Measurements from ENCODE around the gene ZNF521.

Gene ZNF521

GRCh38 chr18:25229920-25230319, 122.0 kb downstream of the ZNF521 start:
- in situ Hi-C loops (cut with MboI; ENCODE audit: low sequenced_read_pairs), result no loop called here

DNA sequence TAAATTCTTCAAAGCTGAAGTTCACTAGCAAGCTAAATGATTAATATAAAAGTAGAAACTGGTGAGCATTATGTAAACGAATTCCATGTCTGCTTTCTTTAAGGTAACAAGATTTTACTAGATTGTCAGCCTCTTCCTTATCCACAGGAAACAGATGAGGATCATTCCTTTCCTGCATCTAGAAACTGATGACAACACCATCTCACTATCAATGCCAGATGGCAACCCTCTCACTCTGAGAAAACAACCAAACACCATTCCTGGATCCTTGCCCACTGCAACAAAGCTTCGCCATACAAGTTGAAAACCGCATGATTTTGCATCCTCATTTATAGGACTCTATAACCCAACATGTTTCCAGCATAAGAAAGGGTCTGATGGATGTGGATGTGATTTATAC, 122.9 kb downstream of the ZNF521 start:
- in situ Hi-C loops (cut with MboI; ENCODE audit: low sequenced_read_pairs), result no loop called here

- in situ Hi-C loops (cut with MboI; ENCODE audit: low sequenced_read_pairs), result no loop called here
Observed at GRCh38 chr18:25228410-25228809, 123.6 kb downstream of the ZNF521 start.

DNA sequence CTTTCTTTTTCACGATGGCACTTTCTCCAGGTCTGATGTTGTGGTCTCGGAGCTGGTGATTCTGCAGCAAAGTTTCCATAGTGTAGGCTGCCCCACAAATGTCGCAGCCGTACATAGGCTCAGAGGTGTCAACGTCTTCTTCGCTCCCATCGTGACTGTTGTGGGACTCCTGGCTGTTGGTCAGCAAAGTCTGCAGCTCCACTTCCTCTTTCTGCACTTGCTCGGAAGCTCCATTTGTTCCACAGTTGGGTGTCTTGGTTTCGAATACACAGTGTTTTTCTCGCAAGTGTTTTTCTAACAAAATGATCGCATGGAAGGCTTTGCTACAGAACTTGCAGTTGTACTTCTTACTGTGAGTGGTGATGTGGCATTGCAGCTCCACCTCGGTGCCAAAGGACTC, 126.8 kb downstream of the ZNF521 start:
- in situ Hi-C loops (cut with MboI; ENCODE audit: low sequenced_read_pairs), result no loop called here

DNA sequence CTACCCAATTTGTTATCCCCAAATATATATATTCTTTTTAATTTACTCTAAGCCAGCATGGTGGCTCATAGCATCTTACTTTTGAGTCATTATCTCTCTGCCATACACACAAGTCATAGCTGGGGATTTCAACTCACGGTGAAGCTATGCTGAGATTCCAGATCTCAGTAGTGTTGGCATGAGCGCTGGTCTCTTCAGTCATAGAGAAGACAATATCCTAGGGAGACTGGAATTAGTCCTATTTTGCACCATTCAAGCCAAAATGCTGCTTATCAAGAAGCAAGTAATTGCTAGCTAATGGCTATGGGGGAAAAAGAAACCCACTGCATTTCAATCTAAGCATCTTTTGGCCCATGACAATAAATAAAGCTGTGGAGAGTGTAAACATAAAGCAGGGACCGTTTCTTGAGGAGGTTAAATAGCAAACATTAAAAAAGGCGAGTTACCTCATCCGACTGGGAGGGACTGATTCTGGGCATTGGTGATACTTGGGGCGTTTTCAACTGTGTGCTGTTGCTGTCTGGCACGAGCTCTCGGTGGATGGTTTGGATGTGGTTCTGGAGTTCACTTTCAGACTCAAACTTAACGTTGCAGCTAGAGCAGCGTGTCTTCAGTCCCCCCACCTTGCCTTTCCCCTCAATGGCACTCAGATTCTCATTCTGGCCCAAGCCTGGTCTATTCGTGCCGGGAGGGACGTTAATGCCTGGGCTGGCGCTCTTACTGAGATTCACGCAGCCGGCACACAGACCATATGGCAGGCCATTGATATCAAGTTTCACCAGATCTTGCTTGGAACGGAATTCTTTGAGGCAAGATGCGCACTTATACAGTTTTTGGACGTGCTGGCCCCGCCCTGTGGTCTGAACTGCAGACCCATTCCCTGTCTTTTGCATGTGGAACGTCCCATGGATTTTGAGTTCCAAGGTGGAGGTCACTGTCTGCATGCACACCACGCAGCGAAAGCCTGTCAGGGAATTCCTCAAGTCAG, 127.8 kb downstream of the ZNF521 start:
- in situ Hi-C loops (cut with MboI; ENCODE audit: low sequenced_read_pairs), result no loop called here

GRCh38 chr18:25223211-25223610, 128.8 kb downstream of the ZNF521 start:
- in situ Hi-C loops (cut with MboI; ENCODE audit: low sequenced_read_pairs), result no loop called here

DNA sequence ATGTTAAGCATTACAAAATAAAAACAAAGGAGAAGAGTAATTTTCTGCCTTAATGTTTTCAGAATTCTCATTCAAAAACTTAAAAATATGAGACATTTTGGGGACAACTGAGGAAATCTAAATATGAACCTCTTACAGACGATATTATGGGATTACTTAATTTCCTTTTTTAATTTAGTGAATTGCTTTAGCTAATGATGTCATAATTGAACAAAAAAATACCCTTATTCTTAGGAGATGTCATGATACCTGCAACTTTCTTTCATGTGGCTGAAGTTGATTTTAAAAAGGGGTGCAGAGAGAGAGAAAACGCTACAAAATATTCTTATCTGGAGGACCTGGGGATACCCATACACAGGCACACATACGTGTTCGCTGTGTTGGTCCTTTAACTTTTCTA, 129.3 kb downstream of the ZNF521 start:
- in situ Hi-C loops (cut with MboI; ENCODE audit: low sequenced_read_pairs), result no loop called here

DNA sequence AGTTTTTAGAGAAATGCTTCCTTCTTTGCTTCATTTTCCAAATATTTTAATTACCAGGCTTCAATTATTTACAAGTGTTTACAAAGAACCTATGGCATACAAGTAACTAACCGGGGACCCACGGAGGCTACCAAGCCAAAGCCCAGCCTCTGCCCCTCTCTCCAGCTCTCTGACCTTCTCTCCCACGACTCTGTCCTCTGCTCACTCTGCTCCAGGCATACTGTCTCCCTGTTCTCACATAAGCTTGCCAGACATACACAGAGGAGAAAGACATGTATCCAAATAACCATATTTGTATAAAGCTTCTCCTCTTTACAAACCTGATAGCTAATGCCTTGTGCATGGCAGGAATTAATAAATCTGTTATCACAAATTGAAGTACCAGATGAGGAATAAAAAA, 141.3 kb downstream of the ZNF521 start:
- in situ Hi-C loops (cut with MboI; ENCODE audit: low sequenced_read_pairs), result no loop called here

DNA sequence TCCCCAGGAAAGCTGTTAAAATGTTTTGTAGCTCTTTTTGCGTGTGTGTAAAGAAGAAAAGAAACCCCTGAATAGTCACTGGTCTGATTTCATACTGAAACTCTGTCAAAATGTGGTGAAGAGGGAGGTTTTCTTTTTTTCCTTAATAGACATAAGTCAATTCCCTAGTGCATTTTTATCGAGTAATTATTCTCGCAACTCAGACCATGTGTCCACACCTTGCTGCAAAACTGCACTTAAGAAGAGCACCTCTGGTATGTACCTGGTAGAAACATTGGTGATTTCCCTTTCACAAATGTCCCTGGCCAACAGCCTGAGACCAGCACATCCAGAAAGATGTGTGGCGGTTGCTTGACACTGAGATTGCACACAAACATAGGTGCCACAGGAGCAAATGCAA, 159.9 kb downstream of the ZNF521 start:
- in situ Hi-C loops (cut with MboI; ENCODE audit: low sequenced_read_pairs), result no loop called here

- in situ Hi-C loops (cut with MboI; ENCODE audit: low sequenced_read_pairs), result no loop called here
Observed at GRCh38 chr18:25190472-25190871, 161.5 kb downstream of the ZNF521 start.

DNA sequence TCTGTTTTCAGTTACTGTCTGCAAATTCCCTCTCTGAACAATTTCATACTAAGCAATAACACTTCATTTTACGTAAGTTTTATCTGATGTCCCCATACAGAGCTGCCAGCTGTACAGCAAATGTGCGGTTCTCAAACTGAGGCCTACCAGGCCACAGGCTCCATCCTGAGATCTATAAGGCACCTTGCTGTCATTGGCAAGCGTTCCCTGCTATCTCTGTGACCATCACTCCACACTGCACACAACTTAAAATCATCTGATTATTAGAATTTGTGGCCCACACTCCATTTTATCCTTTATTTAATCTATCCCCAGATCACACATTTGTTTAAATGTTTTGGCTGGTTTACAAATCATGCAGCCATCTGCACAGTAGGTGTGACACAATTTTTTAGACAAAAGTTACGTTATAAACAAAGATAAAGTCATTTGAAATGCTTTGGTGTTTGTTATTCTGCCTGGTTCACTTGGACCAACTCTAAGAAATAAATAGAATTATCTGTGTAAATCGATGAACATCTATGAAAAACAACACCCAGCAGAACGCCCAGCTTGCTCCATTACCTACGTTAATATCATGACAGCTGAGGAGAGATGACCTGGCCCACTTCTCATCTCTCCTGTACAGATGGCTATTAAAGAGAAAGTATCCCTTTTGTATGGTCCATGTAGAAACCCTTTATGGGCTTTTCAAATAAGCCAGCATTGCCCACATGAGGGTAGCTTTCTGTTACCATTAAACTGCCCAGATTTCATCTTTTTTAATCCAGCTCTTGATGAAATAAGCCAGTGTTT, 162.4 kb downstream of the ZNF521 start:
- in situ Hi-C loops (cut with MboI; ENCODE audit: low sequenced_read_pairs), result no loop called here

- in situ Hi-C loops (cut with MboI; ENCODE audit: low sequenced_read_pairs), result no loop called here
Observed at GRCh38 chr18:25187521-25188192, 164.3 kb downstream of the ZNF521 start.

DNA sequence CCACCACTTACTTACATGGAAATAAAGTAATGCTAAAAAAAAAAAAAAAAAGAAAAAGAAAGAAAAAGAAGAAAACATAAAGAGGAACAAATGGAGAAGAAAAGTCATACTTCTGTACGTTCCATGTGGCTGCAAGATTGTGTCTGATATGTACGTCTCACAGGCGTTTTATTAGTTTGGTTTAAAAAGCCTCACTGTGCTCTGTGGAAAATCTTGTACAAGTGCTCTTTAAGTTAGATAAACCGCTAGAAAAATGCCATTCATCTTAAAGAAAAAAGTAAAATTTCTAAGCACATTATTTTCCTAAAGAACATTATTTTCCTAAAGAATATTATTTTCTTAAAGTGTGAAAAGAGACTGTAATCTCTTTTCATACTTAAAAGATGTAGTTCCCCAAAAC, 165.1 kb downstream of the ZNF521 start:
- in situ Hi-C loops (cut with MboI; ENCODE audit: low sequenced_read_pairs), result no loop called here

DNA sequence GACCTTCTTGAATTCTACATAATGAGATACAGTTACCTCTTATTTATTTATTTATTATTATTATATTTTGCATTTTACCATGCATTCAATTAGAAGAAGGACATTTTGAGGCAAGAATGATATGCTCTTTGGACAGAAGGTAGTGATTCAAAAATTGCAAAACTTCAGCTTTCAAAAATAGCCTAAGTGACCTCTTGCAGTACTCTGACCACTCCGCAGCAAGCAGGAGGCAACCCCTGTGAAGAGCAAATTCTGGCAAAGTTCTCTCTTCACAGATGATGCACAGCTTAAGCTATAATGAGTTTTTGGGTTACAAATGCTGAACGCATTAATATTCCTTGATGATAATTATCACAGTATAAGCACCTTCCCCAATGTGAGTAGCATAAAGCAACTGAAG, 170.0 kb downstream of the ZNF521 start:
- in situ Hi-C loops (cut with MboI; ENCODE audit: low sequenced_read_pairs), result no loop called here

- in situ Hi-C loops (cut with MboI; ENCODE audit: low sequenced_read_pairs), result no loop called here
Observed at GRCh38 chr18:25181581-25181980, 170.4 kb downstream of the ZNF521 start.

- in situ Hi-C loops (cut with MboI; ENCODE audit: low sequenced_read_pairs), result no loop called here
Observed at GRCh38 chr18:25180973-25181548, 170.9 kb downstream of the ZNF521 start.

GRCh38 chr18:25177631-25178030, 174.3 kb downstream of the ZNF521 start:
- in situ Hi-C loops (cut with MboI; ENCODE audit: low sequenced_read_pairs), result no loop called here

GRCh38 chr18:25176518-25177042, 175.4 kb downstream of the ZNF521 start:
- in situ Hi-C loops (cut with MboI; ENCODE audit: low sequenced_read_pairs), result no loop called here

DNA sequence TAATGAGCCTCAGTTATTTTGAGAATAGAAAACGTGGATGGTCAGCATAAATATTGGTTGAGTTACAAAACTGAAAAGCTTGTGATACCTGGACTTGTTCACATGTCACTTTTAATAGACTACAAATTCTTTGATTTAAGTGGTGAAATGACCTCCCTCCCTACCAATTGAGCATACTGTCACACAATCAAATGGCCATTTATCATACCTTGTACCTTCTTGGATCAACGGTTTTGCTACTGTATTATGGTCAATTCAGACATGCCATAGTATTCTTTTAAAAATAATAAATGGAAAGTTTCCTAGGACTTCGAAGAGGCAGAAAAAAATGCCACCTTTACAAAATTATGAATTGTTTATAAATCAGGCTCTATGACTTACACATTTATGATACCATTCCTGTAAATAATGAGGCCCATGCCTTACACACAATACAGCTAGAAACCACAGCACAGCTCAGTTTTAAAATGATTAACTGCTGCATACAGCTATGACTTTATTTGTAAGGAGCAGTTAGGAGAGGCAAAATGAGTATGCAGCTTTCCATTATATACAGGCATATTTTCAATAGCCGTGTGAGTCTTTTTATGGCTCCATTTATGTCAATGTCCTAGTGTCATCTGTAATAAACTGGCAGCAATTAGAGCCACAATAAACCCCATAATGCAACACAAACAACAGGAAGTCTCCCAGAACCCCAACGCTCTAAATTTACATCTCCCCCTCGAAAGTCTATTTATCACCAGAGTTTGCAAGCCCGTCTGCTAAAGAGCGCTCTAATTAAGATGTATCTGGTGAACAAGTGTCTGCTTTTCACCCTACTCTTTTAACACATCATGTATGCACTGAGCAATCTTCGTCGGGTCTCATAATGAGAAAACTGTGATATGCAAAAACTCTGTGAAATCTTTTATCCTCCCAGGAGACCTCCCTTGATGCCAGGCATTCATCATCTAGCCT, 176.1 kb downstream of the ZNF521 start:
- in situ Hi-C loops (cut with MboI; ENCODE audit: low sequenced_read_pairs), result no loop called here

- in situ Hi-C loops (cut with MboI; ENCODE audit: low sequenced_read_pairs), result no loop called here
Observed at GRCh38 chr18:25174324-25174723, 177.6 kb downstream of the ZNF521 start.
